NCI-H2227 (cell line): Measurements from ENCODE around the gene MUC5B.

Experiments
- DNase-seq: peaks from one replicate; lab custom pipeline; 2025; ENCODE audit not compliant: unreplicated experiment; lab: John Stamatoyannopoulos, UW

MUC5B gene

DNA sequence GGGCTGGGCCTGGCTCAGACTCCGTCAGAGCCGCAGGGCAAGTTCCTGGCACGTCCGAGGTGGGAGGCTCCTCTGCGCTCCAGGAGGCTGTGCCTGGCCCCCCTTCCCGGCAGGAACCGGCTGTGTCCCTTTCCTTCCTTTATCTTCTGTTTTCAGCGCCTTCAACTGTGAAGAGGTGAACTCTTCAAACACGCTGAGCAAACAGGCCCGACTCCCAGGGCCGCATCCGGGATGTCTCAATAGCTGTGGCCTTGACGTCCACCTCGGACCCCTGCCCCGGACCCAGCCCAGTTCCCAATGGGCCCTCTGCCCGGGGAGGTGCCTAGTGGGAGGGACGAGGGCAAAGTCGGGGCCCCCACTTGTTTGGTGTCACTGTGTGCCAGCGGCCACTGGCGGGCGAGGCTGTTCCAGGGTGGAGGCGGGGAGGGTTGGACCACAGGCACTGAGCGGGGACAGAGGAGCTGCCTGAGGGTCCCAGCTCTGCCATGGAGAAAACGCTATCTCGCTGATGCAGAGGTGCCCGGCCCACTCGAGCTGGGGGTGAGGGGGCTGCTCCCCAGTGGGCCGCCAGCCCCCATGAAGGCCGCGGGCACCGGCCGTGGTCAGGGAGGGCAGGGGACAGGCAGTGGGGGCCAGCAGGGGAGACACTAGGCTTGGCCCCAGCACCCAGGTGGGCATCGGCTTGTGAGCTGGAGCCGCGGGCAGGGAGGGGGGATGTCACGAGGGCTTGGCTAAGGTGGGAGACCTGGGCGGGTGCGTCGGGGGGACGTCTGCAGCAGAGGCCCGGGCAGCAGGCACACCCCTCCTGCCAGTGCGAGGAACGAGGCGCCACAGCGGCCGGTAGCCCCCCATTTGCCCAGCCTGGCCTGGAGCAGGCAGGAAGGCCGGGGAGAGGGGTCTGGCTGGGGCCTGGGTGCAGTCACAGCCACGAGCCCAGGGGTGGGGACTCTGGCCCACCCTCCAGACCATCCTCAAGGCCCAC lies 2.7 kb upstream of the MUC5B start:
- no peak for DNase-seq

DNA sequence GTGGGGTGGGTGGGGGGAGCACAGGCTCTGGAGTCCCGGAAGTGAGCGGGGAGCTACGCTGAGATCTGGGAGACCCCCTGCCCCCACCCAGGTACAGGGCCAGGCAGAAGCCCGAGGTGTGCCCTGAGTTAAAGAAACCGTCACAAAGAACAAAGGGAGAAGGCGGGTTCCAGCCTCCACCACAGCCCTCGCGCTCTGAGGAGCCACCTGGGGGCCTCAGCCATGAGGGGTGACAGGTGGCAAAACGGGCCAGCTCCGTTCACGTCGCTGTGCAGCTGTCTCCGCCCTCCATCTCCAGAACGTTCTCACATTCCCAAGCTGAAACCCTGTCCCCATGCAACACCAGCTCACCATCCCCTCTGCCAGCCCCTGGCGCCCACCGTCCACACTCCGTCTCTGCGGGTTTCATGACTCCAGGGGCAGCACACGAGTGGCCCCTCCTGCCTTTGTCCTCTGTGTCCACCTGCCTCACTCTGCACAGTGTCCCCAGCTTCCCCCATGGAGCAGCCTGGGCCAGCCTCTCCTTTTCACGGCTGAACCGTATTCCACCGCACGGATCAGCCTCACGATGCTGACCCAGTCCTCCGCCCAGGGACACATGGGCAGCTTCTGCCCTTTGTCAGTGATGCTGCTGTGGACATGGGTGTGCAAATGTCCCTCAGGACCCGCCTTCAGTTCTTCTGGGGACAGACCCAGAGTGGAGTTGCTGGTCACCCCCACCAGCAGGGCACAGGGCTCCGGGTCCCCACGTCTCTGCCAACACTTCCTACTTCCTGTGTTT lies 1.7 kb upstream of the MUC5B start:
- DNase-seq: no peak

DNA sequence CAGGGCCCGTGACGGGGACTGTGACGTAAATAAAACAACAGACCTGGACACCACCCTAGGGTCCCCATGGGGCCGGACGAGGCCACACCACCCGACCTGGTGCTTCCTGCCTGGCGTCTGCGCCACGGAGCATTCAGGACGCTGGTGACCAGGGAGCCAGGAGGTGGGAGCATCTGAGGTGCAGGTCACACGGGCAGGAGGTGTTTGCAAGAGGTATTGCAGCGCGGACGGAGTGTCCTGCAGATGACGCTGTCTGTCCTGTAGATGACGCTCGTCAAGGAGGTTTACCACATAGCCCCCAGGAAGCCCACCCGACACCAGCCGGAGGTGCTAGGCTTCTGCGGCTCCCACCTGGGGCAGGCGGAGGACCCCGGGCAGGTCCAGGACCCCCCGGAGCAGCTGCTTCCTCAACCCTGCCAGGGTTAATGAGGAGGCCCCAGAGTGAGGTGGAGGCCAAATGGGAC lies 986 bp upstream of the MUC5B start:
- no peak for DNase-seq

DNA sequence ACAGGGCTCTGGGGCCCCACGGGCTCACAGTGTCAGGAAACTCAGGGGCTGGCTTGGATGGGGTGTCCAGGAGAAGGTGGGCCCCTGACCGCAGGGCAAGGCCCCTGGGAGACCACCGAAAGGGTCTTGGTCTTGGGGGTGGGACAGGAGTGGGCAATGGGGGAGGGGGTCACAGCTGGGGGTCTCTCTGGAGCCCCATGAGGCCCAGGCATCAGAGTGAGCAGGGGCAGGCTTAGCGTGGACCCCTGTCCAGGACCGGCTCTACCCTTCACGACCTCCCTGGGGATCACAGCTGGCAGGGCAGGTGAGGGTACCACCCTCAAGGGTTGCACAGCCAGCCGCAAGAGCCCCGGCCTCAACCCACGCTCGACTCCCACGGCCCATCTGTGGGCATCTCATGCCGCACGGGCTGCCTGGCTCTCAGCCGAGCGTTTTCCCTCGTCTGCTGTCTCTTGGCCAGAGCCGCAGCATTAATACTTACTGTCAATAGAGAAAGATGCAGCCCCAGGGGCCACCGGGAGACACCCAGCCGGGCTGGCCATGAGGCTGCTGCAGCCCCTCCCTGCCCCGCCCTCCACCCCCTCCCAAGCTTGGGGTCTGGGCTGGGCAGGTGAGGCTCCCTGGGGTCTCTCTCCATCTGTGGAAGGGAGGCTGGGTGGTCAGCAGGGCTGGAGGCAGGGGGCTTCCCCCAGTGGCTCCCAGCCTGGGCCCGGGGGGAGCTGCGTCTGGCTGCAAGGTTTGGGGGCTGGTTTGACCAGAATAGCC lies 662 bp downstream of the MUC5B start:
- DNase-seq: no peak

DNA sequence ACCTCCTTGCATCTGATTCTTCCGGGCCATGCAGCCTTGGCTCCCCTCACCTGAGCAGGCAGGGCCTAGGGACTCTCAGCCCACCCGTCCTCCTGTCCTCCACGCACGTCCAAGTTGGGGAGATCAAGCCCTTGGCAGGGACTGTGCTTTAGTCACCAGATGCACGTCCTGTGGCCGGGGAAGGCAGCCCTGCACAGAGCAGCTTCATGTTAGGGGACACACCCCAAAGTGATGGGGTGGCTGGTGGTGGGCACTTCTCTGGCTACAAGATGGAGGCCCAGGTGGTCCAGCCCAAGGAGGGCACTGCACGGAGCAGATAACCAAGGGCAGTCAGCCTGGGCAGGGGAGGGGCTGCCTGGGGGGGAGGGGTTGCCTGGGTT lies 1.2 kb downstream of the MUC5B start:
- no peak for DNase-seq

DNA sequence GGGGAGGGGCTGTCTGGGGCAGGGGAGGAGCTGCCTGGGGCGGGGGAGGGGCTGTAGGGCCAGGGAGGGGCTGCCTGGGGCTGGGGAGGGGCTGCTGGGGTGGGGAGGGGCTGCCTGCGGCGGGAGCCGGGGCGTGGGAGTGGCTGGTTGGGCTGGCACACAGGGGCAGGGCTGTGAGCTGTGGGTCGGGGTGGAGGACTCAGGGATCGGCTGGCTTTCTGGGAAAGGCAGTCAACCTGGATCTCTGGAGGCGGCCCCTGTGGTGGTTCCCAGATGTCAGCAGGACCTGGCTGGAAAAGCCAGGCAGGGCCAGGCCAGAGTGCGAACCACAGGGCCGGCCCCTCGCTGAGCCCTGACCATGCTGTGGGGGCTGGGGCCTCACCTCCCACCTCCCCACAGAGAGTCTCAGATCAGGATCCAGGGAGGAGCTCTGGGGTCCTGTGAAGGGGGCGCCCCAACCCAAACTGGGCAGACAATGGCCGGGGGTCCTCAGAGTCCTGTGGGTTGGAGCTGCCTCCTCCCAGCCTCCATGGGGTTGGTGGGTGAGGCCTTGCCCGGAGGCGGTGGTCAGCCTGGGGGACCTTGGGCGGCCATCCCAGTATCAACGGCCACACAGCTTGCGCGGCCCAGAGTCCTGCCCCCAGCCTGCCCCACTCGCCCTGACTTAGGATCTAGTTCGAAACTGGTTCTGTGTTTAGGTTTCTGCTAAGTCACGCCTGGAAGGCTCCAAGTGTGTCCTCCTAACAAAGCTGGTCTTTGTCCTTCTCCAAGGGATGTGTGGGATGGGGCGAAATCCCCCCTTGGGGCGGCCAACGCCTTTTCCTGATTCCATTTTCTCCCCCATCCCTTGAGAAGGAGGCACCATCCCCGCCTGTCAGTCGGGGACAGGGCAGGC lies 1.9 kb downstream of the MUC5B start:
- no peak for DNase-seq

DNA sequence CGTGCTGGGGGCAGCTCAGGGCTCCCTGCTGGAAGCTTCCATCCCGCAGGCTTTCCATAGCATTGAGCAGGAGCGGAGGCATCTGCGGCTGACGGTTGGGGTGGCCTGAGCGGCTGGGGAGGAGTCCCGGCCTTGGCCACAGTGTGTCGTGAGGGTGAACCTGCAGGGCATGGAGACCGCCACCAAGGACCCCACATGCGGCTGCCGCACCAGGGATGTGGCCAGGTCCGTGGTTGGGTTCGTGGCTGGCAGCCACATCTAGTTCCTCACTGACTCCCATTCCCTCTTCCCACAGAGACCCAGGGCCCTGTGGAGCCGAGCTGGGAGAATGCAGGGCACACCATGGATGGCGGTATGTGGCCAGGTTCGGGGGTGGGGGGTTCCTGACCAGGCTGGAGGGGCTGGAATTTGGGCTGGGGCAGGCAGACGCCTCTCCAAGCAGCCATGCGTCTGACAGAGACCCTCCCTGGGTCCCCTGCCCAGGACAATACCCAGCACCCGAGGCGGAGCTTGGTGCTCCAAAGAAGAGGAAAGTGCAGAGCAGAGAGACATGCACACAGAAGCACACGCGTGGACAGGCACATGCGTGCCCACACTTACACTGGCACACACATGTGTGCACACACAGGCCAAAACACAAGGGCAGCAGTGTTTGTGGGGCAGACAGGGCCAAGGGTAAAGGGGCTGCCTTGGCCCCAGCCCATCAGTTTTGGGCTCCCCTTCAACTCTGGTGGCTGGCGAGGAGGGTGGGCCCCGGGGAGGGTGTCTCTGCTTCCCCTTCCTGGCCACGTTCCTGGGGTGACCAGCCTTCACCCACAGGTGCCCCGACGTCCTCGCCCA lies 2.7 kb downstream of the MUC5B start:
- DNase-seq: no peak

DNA sequence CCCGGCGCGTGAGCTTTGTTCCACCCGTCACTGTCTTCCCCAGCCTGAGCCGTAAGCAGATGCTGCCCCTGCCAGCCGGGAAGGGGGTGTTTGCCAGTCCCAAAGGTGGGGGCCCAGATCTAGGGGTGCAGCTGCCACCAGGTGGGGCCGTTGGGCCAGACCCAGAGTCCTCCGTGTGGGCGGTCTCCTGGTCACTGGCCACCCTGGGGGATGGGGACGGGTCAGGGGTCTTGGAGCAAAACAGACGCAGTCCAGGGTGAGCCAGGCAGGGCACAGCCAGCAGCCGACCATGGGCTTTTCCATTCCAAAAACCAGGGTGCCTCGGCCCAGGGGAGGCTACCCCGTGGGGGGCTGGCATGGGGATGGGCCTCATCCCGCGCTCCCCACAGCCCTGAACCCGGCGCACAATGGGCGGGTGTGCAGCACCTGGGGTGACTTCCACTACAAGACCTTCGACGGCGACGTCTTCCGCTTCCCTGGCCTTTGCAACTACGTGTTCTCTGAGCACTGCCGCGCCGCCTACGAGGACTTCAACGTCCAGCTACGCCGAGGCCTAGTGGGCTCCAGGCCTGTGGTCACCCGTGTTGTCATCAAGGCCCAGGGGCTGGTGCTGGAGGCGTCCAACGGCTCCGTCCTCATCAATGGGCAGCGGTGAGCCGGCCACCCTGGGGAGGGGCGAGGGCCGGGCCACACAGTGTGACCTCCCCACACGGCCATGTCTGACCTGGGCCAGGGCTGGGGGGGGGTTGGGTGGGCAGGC lies 3.5 kb downstream of the MUC5B start:
- DNase-seq: no peak

DNA sequence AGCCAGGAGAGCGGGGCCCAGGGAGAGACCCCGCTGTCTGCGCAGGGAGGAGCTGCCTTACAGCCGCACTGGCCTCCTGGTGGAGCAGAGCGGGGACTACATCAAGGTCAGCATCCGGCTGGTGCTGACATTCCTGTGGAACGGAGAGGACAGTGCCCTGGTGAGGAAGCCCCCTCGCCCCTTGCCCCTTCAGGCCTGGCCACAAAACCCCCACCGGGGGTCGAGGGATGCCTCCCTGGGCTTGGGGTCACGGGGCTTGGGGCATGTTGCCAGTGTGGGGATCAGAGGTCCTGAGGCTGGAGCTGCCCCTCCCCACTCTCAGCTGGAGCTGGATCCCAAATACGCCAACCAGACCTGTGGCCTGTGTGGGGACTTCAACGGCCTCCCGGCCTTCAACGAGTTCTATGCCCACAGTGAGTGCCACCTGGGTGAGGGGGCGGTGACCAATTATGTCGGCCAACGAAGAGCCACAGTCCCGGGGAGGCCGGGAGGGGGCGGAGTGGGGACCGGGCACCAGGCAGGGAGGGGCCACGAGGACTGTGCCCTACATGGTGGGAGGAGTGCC lies 4.2 kb downstream of the MUC5B start:
- DNase-seq: no peak

DNA sequence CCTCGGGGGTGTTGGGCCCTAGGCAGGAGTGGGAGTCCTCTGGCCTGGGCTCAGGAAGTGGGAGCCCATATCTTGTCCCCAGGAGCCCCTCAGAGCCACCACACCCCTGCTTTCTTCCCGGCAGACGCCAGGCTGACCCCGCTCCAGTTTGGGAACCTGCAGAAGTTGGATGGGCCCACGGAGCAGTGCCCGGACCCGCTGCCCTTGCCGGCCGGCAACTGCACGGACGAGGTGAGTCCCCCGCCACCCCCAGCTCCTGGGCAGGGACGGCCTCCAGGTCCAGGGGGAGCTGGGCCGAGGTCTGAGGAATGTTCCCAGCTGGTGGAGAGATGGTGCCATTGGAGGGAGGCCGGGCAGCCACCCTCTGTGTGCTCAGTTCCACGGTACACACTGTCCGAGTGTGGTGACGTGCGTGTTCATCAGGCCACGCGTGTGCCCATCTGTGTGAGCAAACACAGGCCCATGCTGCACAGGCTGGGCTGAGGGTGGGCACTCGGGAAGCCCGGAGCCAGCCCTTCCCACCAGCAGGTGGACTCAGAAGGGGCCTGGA lies 4.8 kb downstream of the MUC5B start:
- no peak for DNase-seq

DNA sequence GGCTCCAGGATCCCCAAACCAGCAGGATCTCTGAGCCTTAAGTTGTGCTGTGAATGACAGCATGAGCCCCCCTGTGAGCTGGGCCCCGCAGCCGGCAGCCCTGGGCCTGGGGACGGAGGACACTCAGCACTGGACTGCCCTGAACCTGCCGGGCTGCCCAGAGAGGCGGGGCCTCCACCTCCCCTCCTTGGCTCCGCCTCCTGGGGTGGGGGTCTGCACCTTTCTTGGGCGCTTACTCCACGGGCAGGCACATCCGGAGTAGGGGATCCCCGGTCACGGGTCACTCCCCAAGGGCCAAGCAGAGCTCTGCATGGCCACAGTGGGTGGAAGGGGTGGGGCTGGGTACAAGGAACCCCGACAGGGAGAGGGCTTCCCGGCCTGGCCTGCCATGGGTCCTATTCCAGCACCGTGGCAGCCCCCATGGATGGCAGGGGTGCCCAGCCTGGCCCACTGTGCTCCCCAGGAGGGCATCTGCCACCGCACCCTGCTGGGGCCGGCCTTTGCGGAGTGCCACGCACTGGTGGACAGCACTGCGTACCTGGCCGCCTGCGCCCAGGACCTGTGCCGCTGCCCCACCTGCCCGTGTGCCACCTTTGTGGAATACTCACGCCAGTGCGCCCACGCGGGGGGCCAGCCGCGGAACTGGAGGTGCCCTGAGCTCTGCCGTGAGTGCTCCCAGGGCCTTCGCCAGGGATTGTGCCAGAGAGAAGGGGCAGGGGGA lies 5.4 kb downstream of the MUC5B start:
- DNase-seq: no peak

DNA sequence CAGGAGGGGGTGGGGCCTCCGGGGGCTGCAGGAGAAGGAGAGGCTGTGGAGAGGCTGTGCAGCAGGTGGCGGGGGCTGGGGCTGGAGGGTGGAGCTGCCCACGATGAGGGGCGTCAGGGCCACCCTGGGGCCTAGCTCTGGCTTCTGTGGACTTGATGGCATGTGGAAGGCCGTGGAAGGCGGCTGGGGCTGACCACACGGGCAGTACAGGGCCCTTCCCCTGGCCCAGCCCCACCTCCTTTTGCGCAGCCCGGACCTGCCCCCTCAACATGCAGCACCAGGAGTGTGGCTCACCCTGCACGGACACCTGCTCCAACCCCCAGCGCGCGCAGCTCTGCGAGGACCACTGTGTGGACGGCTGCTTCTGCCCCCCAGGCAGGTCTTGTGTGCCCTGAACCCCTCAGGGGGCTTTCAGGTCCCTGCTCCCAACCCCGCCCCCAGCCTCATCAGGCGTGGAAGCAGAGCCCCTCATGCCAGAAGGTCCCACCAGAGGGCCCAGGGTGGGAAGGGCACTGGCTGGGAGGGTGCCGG lies 6.1 kb downstream of the MUC5B start:
- DNase-seq: no peak

DNA sequence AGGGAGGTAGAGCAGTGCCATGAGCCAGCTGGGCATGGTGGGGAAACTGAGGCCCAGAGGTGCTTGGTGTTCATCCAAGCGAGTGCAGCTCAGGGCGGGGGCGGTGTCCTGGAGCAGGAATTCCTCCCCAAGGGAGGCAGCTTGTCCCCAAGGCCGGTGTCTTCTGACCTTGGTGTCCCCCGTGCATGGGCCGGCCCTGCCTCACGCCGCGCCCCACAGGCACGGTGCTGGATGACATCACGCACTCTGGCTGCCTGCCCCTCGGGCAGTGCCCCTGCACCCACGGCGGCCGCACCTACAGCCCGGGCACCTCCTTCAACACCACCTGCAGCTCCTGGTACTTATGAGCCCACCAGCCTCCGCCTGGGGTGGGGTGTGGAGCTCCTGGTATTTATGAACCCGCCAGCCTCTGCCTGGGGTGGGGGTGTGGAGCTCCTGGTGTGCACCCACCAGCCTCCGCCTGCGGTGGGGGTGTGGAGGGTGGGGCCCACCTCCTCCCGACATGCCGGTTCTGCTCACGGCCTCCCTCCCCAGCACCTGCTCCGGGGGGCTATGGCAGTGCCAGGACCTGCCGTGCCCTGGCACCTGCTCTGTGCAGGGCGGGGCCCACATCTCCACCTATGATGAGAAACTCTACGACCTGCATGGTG lies 6.7 kb downstream of the MUC5B start:
- DNase-seq: no peak

DNA sequence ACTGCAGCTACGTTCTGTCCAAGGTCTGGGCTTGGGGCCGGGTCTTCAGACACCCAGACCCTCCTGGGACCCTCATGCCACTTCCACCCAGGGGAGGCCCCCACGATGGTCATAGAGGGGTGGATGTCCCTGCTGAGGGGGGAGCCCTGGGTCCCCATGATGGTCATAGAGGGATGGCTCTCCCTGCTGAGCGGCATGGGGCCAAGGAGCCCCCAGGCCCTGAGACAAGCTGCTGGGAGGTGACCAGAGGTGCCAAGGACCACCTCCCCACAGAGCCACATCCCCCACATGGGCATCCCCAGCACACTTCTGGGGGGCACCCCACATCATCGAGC lies 7.2 kb downstream of the MUC5B start:
- no peak for DNase-seq

DNA sequence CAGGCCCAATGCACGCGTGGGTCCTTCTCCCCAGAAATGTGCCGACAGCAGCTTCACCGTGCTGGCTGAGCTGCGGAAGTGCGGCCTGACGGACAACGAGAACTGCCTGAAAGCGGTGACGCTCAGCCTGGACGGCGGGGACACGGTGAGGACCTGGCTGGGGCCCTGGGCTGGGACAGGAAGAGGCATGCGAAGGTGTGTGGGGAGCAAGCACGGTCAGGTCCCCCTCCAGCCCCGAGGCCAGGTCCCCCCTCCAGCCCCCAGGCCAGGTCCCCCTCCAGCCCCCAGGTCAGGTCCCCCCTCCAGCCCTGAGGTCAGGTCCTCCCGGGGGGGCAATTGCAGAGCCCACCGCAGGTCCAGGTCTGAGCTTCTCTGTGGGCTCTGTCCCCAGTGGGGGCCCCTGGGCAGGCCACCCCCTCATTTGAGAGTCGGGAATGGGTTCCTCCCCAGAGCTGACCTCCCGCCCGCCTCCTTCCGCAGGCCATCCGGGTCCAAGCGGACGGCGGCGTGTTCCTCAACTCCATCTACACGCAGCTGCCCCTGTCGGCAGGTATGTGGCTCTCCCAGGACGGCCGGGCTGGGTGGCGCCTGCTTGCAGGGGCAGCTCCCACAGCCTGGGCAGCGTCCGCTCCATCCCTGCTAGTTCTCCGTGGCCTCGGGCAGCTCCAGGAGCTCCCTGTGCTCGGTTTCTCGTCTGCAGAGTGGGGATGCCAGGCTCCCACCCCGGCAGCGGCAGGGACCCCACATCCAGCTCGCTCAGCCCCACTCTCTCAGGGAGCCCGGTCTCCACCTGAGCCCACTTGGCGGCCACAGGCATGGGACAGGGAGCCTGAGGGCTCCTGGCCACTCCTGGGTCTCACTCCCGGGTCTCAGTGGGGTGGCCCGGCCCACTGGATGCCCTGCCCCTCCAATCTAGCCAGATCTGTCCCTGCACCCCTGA lies 7.9 kb downstream of the MUC5B start:
- no peak for DNase-seq
